ENCODE results near the gene STK39.

DNA sequence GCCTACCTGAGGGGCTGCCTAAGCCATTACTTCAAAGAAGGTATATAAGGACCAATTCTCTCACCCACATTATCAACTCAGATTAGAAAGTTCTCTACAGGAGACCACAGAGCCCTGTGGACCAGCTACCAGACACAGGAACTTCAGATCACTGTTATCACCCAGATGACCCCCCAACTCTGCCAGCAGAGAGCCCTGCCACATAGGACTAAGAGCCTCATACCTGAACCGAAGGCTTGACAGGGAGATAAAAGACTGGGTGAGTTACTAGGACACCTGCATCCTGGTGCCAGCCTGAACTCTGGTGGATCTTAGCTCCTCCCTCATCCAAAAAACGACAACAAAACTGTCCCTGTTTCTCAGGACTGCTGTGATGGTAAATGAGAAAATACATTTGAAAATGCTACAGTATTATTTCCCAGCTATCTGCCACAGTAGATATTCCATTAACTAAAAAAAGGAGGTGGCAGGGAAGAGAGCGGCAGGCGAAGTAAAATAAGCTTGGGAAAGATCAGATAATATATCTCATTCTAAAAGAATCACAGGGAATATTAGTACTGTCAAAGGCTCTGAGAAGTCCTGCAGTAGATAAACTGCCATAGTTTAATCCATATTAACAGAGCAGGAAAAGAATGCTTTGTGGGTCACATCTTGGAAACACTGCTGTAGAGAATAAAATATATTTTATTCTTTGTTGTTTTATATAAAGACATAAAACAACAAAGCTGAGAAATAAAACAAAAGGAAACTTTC lies 79.7 kb downstream of the STK39 start:
- TF ChIP-seq POLR2A (IDR thresholded peaks at IDR 0.05), result no peak
- TF ChIP-seq, protein P1, sequence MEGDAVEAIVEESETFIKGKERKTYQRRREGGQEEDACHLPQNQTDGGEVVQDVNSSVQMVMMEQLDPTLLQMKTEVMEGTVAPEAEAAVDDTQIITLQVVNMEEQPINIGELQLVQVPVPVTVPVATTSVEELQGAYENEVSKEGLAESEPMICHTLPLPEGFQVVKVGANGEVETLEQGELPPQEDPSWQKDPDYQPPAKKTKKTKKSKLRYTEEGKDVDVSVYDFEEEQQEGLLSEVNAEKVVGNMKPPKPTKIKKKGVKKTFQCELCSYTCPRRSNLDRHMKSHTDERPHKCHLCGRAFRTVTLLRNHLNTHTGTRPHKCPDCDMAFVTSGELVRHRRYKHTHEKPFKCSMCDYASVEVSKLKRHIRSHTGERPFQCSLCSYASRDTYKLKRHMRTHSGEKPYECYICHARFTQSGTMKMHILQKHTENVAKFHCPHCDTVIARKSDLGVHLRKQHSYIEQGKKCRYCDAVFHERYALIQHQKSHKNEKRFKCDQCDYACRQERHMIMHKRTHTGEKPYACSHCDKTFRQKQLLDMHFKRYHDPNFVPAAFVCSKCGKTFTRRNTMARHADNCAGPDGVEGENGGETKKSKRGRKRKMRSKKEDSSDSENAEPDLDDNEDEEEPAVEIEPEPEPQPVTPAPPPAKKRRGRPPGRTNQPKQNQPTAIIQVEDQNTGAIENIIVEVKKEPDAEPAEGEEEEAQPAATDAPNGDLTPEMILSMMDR (IDR thresholded peaks at IDR 0.05), result no peak

All from heart left ventricle (tissue), 13 donors.